Measurements from ENCODE around the gene ASIC2.

GRCh38 chr17:33137426-33137825, 155.7 kb downstream of the ASIC2 start:
- TF ChIP-seq FOSL1 (IDR thresholded peaks at IDR 0.05; ENCODE audit: low read depth) (no peak), RAD21 (IDR thresholded peaks at IDR 0.05; ENCODE audit: low read depth) (no peak), ELF1 (IDR thresholded peaks at IDR 0.05; ENCODE audit: borderline replicate concordance, low read depth) (no peak), CTCF (IDR thresholded peaks at IDR 0.05 in 2 of 3, conservative IDR thresholded peaks at IDR 0.05 in 1 of 3; ENCODE audit: borderline replicate concordance in 1 of 3, insufficient read depth in 1 of 3, low read depth in 2 of 3, low read length in 2 of 3) (no peak)
